Left lung (tissue), 10 donors: Measurements from ENCODE around the gene TCTA. TPM values are rescaled to one million over a fixed set of nuclear protein-coding genes. Genes with fewer than 3 reads are reported as not detected.

Experiments used
- ATAC-seq: fragments of 200-7000 bp; cut with Tn5 transposase; one replicate; pipeline ENCODE4 v1.9.1; 2020; ENCODE audit warnings: moderate library complexity
- DNase-seq, 4 donors: peaks; one replicate each; pipeline ENCODE4 v3.0.0-alpha.2; 2013 to 2020
- H3K27ac ChIP-seq, 2 donors: fragments of 200-600 bp; sonication (generic) in 1 of 2; one replicate each; pipeline versions ENCODE4 v1.5.0 to v1.8.0; 2020 to 2021
- H3K27me3 ChIP-seq, 2 donors: fragments of 200-600 bp; sonication (generic) in 1 of 2; one replicate each; pipeline versions ENCODE4 v1.5.0 to v1.8.0; 2020 to 2021
- H3K36me3 ChIP-seq, 2 donors: fragments of 200-600 bp; sonication (generic) in 1 of 2; one replicate each; pipeline versions ENCODE4 v1.5.0 to v1.8.0; 2020 to 2021
- H3K4me1 ChIP-seq, 2 donors: fragments of 200-600 bp; one replicate each; pipeline ENCODE4 v1.8.0; 2021
- H3K4me3 ChIP-seq, 2 donors: fragments of 200-600 bp; sonication (generic) in 1 of 2; one replicate each; pipeline versions ENCODE4 v1.5.0 to v1.8.0; 2020 to 2021; ENCODE audit warnings: mild to moderate bottlenecking in 1 of 2
- H3K9me3 ChIP-seq, 2 donors: fragments of 200-600 bp; sonication (generic) in 1 of 2; one replicate each; pipeline versions ENCODE4 v1.5.0 to v1.8.0; 2020 to 2021
- CTCF ChIP-seq, 2 donors: fragments of 200-600 bp; sonication (generic) in 1 of 2; IDR thresholded peaks; one replicate each; pipeline versions ENCODE4 v1.5.0 to v1.8.0; 2021; ENCODE audit warnings: antibody characterized with exemption in 2 of 2
- intact Hi-C, 2 donors: fragments of 100-400 bp; cut with DNase I; formaldehyde crosslinking; loops; one replicate each; pipeline versions ENCODE4 v1.11.2 to v1.14.2; 2022
- polyA plus RNA-seq, 6 donors: library from polyadenylated mRNA; unstranded; fragments of 120-200 nt; gene quantifications; one replicate each; pipeline ENCODE4 v1.2.1, GENCODE V29; 2013; ENCODE audit not compliant: insufficient read length in 6 of 6
- total RNA-seq, 2 donors: library from RNA; stranded (reverse); fragmentation: NEBNext Ultra II Directional; extraction: Animal tissue kit (Norgen Biotek cat#: 25700); gene quantifications; one replicate each; pipeline ENCODE4 v1.2.1, GENCODE V29; 2021
- donor health status: DM: no; HTN: yes; CAD: no.
- donor health status: DM: no; HTN: no; CAD: no.

Gene TCTA
- total and polyA plus RNA-seq, 8 donors = 17.7 to 41.5 (median 20.5) TPM

- peaks cover 23 to 40% of the 10 kb centered on the region in 2 donors for H3K4me1 ChIP-seq
Observed at GRCh38 chr3:49465270-49466034, 53.2 kb downstream of the TCTA start.

More at GRCh38 chr3:49465270-49466034, 53.2 kb downstream of the TCTA start:
- Histone ChIP-seq H3K4me3 (no peak overlapping the region), H3K27me3 (no peaks in the 10 kb centered on the region), H3K36me3 (no peaks in the 10 kb centered on the region), H3K27ac (peak overlapping the region in 1 of 2 donors; percentile 3), H3K9me3 (no peaks in the 10 kb centered on the region)
- intact Hi-C loops = no loop called here
- DNase-seq (peak in 1 of 4 donors; percentile 60), ATAC-seq (no peak)
- TF ChIP-seq CTCF (IDR thresholded peaks at IDR 0.05) = no peak

Other genes starting within 250 kb of the TCTA start
- gene CCDC71, start 246.1 kb upstream of the TCTA start, total RNA-seq = 10 to 100 TPM; 16.9 to 21.0 TPM
- gene CCDC71, start 246.1 kb upstream of the TCTA start, polyA plus RNA-seq = 10 to 100 TPM; 15.8 to 24.9 (median 22.1) TPM
- 10 to 100 TPM; 31.2 to 33.3 TPM for gene KLHDC8B, start 240.8 kb upstream of the TCTA start, total RNA-seq
- 10 to 100 TPM; 40.0 to 51.7 (median 46.7) TPM for gene KLHDC8B, start 240.8 kb upstream of the TCTA start, polyA plus RNA-seq
- 1 to 10 TPM; 4.2 to 9.8 TPM for gene C3orf62, start 135.2 kb upstream of the TCTA start, total RNA-seq
- gene C3orf62, start 135.2 kb upstream of the TCTA start, polyA plus RNA-seq = 10 to 100 TPM; 10.2 to 13.7 (median 12.1) TPM
- 10 to 100 TPM; 57.7 to 72.9 TPM for gene USP4, start 72.4 kb upstream of the TCTA start, total RNA-seq
- gene USP4, start 72.4 kb upstream of the TCTA start, polyA plus RNA-seq = 10 to 100 TPM; 68.8 to 77.1 (median 73.6) TPM
- gene GPX1, start 54.1 kb upstream of the TCTA start, total RNA-seq = 100 to 1,000 TPM; 468 to 518 TPM
- 100 to 1,000 TPM; 100 to 164 (median 131) TPM for gene GPX1, start 54.1 kb upstream of the TCTA start, polyA plus RNA-seq
- 100 to 1,000 TPM; 480 to 625 TPM for gene RHOA, start 447 bp upstream of the TCTA start, total RNA-seq
- 100 to 1,000 TPM; 467 to 545 (median 514) TPM for gene RHOA, start 447 bp upstream of the TCTA start, polyA plus RNA-seq
- gene AMT, start 10.1 kb downstream of the TCTA start, total RNA-seq = 1 to 10 TPM; 5.9 to 8.8 TPM
- gene AMT, start 10.1 kb downstream of the TCTA start, polyA plus RNA-seq = 10 to 100 TPM; 27.3 to 41.0 (median 33.5) TPM
- gene NICN1, start 16.9 kb downstream of the TCTA start, total RNA-seq = 10 to 100 TPM; 17.1 to 23.4 TPM
- gene NICN1, start 16.9 kb downstream of the TCTA start, polyA plus RNA-seq = 10 to 100 TPM; 20.0 to 28.6 (median 25.3) TPM
- gene DAG1, start 57.8 kb downstream of the TCTA start, total RNA-seq = 100 to 1,000 TPM in 1 of 2 donors, 10 to 100 TPM in 1; 87.9 to 116 TPM
- gene DAG1, start 57.8 kb downstream of the TCTA start, polyA plus RNA-seq = 10 to 100 TPM; 43.4 to 58.1 (median 50.4) TPM
- gene BSN, start 142.1 kb downstream of the TCTA start, total RNA-seq = under 1 TPM; 0.26 to 0.44 TPM
- 1 to 10 TPM in 2 of 6 donors, under 1 TPM in 4; 0.67 to 1.1 (median 0.94) TPM for gene BSN, start 142.1 kb downstream of the TCTA start, polyA plus RNA-seq